Fibroblast of villous mesenchyme (primary cell): ENCODE data around the gene KCNIP4. TPM values are rescaled to one million over a fixed set of nuclear protein-coding genes. Genes with fewer than 3 reads are reported as not detected.

Experiments used
- DNase-seq: peaks from one replicate; pipeline ENCODE4 v3.0.0-alpha.2; 2010; ENCODE audit warnings: low read depth
- H3K4me3 ChIP-seq: 2 replicates; pipeline ENCODE4 v1.5.1; 2011; ENCODE audit warnings: low read depth, mild to moderate bottlenecking, low read length
- CTCF ChIP-seq: IDR thresholded peaks from 2 replicates; pipeline ENCODE4 v1.5.1; 2012; ENCODE audit warnings: low read depth, mild to moderate bottlenecking, low read length; ENCODE audit not compliant: insufficient read depth
- total RNA-seq: library from RNA; depleted of rRNA; stranded (reverse); fragments of >200 nt; gene quantifications from 2 replicates; pipeline ENCODE4 v1.2.3, GENCODE V29; 2012

KCNIP4 gene
- total RNA-seq, 1 donor: under 0.01 TPM

- no peak overlapping the region for H3K4me3 ChIP-seq
- no peak for TF ChIP-seq CTCF
- DNase-seq: no peak
These were observed 6.3 kb upstream of the KCNIP4 start for GRCh38 chr4:21954916-21955315.

DNA sequence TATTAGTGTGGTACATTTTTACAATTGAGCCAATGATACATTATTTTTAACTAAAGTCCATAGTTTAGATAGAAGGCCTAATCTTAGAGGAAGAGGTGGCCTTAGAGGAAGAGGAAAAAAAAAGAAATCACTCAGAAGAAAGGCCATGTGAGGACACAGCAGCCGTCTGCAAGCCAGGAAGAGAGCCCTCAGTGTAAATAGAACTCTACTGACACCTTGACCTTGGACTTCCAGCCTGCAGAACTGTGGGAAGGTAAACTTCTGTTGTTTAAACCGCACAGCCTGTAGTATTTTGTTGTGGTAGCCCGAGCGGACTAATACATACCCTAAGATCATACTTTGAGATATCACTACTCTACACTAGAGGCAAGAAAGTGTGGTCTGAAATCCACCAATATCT lies 5.1 kb upstream of the KCNIP4 start:
- DNase-seq: no peak
- H3K4me3 ChIP-seq: no peak overlapping the region
- no peak for TF ChIP-seq CTCF

- no peak for DNase-seq
- TF ChIP-seq CTCF: no peak
These were observed 4.0 kb upstream of the KCNIP4 start for GRCh38 chr4:21952549-21952948.

DNA sequence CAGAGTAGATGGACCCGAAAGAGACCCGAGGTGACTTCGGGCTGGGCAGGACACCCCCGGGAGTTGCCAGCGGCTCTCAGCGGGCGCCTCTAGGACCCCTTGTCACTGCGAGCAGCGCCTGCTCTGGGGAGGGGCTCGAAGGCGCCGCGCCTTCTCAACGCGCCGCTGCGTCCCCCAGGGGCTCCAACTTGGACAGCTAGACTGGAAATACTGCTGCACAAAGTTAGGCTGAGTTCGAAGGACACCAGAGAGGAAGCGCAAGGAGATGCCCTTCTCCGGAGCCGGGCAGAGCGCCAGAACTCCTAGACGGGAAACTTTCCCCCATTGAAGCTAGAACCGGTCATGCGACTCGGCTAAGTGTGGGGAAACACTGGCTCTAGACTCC lies 493 bp upstream of the KCNIP4 start:
- no peak for TF ChIP-seq CTCF
- DNase-seq: peak; percentile 5
- peak overlapping the region; percentile 42 for H3K4me3 ChIP-seq

More at GRCh38 chr4:21952549-21952948, 4.0 kb upstream of the KCNIP4 start:
- no peak overlapping the region for H3K4me3 ChIP-seq

GRCh38 chr4:21947791-21948346 lies 703 bp downstream of the KCNIP4 start:
- peak overlapping the region; percentile 50 for H3K4me3 ChIP-seq
- no peak for TF ChIP-seq CTCF
- no peak for DNase-seq

DNA sequence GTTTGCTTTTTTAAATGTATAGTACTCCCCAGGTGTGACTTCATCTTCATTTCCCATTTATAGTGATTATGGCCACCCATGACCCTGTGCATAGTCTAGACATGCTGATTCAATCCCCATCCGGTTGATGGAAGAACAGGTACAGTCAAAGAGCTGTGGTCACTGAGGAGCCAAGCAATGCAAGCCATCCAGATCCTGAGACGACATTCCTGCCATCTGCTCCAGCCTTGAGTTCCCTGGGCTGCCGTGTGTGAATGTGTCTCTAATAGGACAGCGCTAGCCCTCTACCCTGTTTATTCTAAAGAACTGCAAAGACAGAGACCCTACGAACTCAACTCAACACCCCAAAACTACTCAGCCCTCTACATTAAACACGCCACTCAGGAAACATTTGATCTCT lies 1.7 kb downstream of the KCNIP4 start:
- no peak for TF ChIP-seq CTCF
- no peak for DNase-seq

GRCh38 chr4:21921526-21922180 lies 26.9 kb downstream of the KCNIP4 start:
- no peak for TF ChIP-seq CTCF
- H3K4me3 ChIP-seq: no peak overlapping the region
- DNase-seq: no peak

More for the DNA sequence above, 1.7 kb downstream of the KCNIP4 start:
- H3K4me3 ChIP-seq: no peak overlapping the region
